ENCODE results near the gene EME1.

The EME1 gene

DNA sequence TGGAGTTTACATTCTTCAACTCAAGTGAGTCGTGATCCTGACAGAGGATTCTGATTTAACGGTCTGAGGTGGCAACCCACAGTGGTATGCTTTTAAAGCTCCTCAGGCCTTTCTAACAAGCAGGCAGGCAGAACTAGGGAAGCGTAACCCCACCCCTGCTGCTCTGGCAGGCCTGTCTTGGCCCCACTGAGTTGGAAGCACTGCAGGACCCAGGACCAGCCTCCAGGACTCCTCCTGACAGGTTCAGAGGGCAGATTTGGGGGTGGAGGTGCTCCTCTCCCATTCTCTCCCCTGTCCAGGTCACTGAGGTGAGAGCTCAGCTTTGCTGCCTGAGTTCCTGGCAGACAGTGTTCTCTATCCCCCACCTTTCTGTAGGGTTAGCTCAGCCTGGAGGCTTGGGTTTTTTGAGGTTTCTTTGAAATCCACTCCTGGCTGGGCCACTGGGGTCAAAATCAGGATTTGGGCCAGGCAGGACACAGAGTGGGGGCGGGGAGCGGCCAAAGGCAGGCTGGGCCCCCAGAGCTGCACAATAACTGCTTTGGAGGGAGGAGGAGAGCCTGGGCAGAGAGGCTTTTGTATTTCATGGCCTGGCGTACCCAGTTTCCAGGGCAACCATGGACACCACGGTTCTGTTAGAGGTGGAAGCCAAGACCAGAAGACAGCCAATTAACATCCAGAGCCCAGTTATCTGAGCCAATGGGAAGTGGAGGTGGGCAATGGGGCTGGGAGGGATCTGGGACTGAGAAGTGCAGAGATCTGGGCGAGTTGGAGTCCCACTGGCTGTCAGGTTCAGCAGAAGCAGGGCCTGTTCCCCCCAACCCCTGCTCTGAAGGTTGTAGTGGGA is 9.6 kb upstream of the EME1 start:
- no peak for DNase-seq (ENCODE audit: low spot score)

DNA sequence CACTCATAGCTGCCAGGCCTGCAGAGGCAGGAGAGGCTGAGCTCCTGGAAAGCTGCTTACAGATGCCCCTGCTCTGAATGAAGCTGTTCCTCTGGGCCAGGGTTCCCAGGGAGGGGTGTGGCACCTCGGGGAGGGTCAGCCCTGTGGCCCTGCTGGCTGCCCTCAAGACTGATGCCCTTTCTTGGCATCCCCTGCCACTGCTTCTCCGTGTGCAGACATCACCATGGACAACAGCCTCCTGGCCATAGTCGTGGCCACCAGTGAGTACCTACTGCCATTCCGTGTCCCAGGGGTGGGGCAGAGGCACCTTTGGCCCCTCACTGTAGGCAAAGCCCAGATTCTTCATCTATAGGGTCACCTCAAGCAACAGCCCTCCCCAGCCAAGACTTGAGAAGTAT is 9.0 kb upstream of the EME1 start:
- no peak for DNase-seq (ENCODE audit: low spot score)

DNA sequence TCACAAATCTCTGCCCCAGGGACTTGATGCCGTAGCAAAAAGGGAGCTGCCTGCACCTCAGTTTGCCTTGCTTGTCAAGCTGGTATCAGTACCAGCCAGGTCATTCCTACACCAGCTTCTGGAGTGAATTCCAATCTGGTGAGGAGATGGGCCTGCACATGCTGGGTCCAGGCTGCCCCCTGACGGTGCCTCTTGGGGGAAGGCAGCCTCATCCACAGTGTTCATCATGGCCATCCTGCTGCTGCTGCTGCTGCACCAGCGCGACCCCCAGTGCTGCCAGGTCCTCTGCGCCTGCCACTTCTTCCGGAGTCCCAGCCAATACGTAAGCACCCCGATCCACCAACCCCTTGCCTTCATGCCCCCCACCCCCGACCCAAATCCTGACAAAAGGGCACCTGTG is 8.3 kb upstream of the EME1 start:
- DNase-seq (ENCODE audit: low spot score): no peak

DNA sequence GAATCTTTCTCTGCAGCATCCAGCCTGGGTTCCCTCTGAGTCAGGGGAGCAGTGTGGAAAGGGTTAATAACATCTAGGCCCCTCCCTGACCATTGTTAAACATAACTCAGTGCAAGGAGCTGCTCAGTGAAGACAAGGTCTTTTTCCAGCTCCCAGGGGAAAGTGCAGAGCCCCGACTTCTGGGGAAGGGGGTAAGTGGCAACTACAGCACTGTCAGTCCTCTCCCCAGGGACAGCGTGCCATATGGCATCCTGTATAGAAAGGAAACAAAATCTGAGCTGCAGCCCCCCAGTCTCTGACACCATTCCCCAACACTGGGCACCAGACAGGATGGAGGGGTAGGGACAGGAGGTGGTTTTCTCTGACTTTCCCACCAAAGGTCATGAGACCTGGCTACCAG is 7.9 kb upstream of the EME1 start:
- no peak for DNase-seq (ENCODE audit: low spot score)

DNA sequence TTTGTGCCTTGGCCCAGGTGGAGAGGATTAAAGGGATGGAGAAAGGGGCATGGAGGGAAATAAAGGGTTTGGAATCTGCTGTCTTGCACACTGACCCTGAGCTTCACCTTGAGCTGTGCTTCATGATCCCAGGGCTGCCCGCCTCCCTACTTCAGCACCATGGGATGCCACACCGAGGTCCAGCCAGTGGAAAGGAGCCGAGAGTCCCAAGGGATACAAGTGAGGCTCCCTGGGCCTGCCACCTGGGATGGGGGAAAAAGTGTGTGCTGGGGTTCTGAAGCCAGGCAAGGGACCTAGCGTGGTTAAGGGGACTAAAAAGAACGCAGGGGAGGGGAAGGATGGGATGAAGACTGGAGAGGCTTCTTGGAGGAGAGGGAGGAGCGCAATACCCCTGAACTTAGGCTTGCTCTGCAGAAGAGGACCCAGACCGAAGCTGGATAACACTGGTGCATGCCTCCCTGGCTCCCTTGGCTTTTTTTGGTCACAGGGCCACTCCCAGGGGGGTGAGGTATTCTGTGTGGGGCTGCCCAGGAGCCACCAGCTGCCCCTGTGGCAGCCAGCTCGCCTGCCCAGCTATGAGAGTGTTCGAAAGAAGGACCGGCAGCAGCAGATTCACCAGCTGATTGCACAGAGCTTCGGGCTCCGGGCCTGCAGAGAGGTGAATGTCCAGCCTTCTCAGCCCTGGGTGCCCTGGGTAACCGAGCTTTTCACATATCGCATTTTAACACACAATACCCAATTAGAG is 7.2 kb upstream of the EME1 start:
- no peak for DNase-seq (ENCODE audit: low spot score)

DNA sequence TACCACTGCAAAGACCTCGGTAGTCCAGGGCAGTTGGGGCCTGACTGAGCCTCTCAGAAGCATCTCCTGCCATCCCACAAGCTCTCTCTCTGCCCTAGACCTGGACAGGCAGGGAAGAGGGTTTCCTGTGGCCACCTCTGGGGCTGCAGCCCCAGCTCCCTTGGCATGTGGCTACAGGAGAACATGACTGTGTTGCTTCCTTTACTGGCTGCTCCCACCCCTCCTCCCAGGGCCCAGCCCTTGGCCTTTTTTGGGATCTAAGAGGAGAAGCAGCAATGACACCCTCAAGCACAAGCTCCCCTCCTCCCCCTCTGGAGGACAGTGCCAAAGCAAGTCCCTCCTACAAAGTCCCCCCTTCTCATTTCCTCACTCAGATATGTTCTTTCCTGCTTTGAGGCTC is 5.6 kb upstream of the EME1 start:
- DNase-seq (ENCODE audit: low spot score): no peak

DNA sequence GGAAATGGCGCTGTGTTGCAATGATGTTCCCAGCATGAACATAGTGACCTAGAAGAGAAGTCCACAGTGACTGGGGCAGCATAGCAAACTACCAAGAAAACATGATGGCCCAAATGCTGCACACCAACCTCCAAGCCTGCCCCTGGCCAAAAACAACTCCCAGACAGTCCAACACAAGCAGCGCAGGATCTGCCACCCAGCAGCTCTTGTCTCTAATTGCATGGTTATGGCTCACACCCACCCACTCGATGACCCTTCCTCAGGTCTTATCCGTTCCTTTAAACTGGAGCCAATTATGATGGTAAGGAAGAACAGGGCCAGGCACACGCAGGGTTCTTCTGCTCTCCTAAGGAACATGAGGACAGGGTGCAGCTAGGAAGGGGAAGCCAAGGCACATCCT is 3.0 kb upstream of the EME1 start:
- DNase-seq (ENCODE audit: low spot score): no peak

DNA sequence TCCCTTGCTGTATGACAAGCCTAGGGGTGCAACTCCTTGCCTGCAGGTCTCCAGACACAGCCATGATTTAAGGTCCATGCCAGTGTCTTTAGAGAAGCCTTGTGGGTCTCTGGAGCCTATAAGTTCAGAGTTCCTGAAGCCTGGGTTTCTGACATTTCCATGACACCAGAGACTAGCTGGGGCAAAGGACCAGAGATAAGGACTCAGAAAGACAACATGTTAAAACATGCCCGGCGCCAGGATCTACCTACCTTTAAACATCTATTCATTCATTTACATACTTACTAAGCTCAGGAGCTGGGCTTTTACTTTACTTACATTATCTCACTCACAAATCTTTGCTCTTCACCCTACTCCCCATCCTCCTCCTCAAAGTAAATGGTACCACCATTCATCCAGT is 1.5 kb upstream of the EME1 start:
- DNase-seq (ENCODE audit: low spot score): no peak

DNA sequence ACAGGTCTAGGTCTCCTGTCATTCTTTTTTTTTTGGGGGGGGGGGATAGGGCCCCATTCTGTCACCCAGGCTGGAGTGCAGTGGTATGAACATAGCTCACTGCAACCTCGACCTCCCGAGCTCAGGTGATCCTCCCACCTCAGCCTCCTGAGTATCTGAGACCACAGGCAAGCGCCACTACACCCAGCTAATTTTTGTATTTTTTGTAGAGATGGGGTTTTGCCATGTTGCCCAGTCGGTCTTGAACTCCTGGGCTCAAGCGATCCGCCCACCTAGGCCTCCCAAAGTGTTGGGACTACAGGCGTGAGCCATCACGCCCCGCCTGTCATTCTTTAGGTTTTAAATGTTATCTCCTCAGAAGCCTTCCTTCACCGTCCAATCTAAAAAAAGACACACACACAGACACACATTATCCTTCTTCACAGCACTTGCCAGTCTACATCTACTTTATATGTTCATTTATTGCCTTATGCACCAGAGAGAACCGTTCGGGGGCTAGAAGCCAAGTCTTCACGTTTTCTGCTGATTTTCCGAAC is 739 bp upstream of the EME1 start:
- no peak for DNase-seq (ENCODE audit: low spot score)

DNA sequence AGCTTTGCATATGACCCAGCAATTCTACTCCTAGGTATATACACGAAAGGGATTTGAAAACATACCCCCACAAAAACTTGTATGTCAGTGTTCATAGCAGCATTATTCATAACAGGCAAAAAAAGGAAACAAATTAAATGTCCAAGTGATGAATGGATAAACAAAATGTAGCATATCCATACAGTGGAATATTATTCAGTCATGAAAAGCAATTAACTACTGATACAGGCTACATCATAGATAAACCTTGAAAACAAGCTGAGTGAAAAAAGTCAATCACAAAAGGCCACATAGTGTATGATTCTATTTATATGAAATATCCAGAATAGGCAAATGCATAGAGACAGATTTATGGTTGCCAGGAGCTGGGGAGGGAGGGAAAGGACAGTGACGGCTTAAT is 676 bp downstream of the EME1 start:
- no peak for DNase-seq (ENCODE audit: low spot score)

DNA sequence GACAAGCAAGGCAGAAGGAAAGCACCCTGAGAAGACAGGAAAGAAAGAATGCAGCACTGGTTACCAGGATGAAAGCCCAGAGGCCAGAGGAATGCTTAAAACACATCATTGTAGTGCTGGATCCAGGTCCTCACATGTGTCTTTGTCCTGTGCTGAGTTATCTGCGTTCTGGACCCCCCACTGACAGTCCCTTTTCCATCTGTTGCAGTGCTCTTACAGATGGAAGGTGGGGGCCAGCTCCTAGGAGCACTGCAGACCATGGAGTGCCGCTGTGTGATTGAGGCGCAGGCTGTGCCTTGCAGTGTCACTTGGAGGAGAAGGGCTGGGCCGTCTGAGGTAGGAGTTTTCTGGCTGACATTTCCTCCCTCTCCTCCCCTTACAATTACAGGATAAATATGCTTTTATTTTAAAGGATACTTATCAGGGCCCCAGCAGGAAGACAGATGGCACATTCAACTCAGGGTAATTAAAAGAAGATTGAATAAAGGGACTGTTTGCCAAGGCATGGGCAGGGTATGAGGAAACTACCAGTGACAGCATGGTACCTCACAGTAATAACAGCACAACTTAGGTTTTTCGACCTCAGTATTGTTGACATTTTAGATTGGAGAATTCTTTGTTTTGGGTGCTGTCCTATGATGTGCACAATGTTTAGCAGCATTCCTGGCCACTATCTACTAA is 3.0 kb downstream of the EME1 start:
- DNase-seq (ENCODE audit: low spot score): no peak

DNA sequence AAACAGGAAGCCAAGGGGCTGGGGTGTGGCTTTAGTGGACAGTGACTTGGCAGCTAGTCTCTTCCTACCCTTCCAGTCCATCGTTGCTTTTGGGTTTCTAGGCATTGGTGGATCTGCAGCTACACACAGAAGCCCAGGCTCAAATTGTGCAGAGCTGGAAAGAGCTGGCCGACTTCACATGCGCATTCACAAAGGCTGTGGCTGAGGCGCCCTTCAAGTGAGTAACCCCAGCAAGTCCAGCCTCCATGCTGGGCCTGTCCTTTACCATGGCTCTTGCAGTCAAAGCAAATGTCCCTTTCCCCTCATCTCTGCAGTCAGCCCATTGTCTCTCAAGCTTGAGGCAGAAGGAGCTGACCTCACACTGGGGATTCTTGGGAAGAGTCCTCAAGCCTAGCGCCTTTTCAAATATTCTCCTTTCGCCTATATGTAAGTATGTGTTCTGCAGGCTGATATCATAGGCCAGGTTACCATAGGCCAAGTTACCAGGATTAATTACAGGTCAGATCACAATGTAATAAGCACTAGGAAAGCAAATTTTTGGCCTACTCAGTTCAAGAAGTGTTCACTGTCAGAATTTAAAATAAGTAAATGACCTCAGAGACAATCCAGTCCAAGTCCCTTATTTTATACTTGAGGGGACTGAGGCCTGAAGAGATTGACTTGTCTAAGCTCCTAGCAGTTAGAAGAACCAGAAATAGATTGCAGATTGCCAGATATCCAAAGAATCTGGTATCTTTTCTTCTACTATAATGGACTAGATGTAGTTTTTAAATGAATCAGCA is 6.5 kb downstream of the EME1 start:
- DNase-seq (ENCODE audit: low spot score): no peak

DNA sequence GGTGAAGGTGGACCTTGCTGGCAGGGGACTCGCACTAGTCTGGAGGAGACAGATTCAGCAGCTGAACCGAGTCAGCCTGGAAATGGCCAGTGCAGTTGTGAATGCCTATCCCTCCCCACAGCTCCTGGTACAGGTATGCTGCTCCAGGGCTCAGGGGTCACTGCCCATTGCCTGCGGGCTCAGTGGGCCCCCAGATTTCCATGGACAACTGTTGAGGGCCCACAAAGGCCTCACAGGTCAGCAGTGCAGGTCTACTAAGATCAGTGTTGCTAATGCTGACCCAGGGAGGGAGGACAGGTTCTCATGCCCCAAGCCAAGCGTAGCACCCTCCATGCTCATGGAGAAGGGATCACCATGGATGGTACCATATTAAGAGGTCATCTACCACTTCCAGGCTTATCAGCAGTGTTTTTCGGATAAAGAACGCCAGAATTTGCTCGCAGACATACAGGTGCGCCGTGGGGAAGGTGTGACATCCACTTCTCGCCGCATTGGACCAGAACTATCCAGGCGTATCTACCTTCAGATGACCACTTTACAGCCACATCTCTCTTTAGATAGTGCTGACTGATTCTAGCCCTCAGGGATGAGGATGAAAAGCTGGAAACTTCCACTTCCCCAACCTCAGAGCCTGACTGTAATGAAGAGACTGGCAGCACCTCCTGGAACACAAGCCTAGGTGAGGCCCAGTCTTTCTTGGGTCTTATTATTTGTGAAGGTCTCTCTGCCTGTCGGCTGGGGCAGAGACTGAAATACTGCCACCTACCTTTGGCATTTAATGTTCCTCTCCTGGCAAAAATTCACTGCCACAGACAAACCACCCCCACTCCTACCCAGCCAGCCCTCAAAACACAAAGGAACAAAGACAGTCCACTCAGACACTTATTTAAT is 7.6 kb downstream of the EME1 start:
- DNase-seq (ENCODE audit: low spot score): no peak

DNA sequence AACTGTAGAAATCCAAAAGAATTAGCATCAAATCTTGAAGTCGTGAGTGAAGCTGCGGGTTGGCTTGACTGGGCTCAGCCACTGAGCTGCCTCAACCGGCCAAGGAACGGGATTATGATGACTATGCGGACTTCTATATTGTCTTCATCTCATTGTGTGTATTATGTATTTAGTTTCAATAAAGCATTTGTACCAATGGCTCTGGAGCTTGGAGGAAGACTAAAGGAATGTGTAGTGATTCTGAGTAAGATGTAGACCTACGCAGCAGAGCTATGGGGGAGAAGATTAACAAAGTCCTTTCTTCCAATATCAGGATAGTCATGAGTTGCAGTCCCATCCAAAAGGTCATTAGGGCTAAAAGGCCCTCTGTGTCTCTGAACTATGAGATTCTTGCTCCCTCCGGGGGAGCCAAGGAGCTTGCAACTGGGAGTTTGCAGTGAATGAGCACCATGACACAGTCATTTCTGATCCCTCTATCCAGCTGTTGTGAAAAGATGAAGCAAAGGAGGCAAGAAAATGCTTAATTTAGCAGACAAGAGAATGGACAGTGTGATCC is 8.3 kb downstream of the EME1 start:
- no peak for DNase-seq (ENCODE audit: low spot score)

DNA sequence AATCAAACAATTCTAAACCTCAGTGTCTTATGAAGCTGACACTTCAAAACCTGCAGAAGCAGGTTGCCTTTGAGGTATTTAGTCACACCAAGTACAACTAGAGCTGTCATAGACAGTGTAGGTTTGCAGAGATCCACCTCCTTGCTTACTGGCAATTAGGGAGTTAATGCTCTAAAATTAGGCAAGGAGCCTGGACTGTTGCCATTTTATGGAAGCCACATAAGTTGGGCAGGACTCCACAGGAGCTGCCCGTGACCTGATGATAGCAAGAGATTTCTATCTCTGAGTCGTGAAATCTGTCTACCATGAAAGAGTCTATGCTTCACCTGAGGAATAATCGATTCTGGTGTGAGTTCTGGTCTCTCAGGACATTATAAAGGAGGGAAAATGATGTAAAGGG is 8.9 kb downstream of the EME1 start:
- DNase-seq (ENCODE audit: low spot score): no peak

DNA sequence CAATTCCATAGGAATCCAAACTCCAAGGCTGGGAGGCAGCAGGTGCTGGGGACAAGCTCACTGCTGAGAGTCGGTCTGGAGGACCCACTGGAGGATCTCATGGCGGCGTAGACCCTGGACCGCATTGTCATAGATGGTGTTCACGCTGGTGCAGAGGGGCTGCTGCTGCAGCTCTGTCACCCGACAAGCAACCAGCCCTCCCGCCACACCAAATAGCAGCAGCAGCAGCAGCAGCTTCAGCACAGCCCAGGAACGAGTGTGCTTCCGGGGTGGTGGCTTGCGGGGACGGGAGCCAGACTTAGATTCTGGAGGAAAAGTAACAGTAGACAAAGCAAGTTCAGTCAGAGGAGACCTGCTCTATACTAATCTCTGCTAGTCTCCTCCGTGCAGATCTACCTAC is 9.9 kb downstream of the EME1 start:
- no peak for DNase-seq (ENCODE audit: low spot score)

DNA sequence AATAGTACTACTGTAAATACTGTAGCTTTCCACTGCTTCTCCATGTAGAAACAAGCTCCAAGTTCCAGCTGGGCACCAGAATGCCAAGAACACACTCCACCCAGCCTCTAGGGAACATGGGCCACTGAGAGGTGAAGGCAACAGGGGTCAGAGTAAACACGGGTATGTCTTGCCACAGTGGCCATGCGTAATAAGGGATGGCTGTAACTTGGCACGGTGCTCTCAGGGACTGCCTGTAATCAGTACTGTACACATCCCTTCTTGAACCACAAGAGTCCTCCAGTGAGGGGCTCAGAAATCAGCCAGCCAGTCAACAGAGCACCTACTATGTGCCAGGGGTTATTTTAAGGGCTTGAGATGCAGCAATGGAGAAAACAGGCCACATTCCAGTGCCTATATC is 13.5 kb downstream of the EME1 start:
- DNase-seq (ENCODE audit: low spot score): no peak

DNA sequence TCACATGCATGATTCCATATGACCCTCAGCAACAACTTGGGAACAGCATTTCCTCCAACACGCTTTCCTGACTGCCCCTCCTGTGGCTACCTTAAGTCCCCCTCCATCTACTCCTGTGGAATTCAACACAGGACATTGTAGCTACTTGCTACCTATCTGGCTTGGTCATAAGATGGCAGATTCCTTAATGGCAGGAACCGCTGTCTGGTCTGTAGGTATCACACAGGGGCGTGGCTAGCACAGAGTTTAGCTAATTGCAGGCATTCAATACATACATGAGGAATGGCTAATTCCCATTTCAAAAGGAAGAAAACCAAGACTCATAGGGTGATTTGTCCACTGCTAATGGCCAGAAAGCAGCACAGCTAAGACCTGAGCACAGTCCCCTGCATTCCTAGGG is 15.7 kb downstream of the EME1 start:
- no peak for DNase-seq (ENCODE audit: low spot score)

DNA sequence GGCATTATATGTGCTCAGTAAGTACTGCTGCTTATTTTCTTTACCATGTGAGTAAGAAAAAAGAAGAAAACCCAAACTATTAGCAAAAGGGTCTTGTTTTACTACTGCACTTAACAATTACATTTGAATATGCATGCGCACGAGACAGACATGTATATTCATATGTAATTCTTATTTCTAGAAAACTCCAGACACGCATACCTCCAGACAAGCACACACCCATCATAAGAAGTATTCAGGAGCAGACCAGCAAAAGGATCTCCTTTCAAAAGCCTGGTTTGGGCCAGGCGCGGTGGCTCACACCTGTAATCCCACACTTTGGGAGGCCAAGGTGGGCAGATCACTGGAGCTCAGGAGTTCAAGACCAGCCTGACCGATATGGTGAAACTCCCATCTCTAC is 16.5 kb downstream of the EME1 start:
- no peak for DNase-seq (ENCODE audit: low spot score)

DNA sequence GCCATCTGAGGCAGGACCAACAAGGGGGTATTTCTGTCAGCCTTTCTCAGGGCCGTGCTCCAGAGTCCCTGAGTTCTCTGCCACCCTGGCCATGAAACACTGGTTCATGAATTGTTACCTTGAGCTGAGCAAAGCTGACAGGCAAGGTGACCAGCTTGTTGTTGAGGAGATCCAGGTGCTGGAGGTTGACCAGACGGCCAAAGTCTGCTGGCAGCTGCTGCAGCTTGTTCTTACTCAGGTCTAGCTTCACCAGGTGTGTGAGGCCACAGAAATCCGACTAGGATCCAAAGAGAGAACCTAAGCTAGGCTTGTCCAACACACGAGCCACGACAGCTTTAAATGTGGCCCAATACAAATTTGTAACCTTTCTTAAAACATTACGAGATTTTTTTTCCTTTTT is 19.6 kb downstream of the EME1 start:
- no peak for DNase-seq (ENCODE audit: low spot score)

DNA sequence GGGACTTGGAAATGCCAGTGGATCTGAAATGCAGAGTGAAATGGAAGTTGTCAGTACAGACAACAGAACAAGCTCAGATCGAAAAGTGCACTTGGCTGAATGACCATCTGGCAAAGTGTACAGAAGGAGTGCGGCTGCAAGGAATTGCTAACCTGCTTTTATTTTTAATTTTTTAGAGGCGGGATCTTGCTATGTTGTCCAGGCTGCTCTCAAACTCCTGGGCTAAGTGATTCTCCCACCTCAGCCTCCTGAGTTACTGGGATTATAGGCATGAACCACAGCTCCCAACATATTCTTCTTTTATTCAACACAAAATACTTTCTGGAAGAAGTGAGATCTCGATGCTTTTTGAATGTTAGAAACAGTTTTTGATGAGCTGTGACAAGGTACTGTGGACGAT is 20.7 kb downstream of the EME1 start:
- no peak for DNase-seq (ENCODE audit: low spot score)

All from NAMALWA (cell line).